A549 (cell line): ENCODE measurements around the gene MARK2. TPM values are rescaled to one million over a fixed set of nuclear protein-coding genes. Genes with fewer than 3 reads are reported as not detected.

Experiments used
- ATAC-seq, 2 experiments: fragments of 200-7000 bp in 1 of 2; fragments of >200 bp in 1 of 2; cut with Nextera tagmentation in 1 of 2; cut with Tn5 transposase in 1 of 2; 3 replicates each; pipeline versions ENCODE4 v1.8.0 to v1.9.1; 2018 to 2020; ENCODE audit warnings: mild to moderate bottlenecking in 1 of 2, moderate library complexity in 1 of 2
- CTCF ChIA-PET: fragments of 300-600 bp; sonication (Branson Sonifier 250); formaldehyde crosslinking; extraction: SDS; loops from one replicate; lab custom pipeline; 2021; ENCODE audit warnings: antibody characterized with exemption, inconsistent platforms; lab: Yijun Ruan, JAX
- POLR2A ChIA-PET: fragments of 350-600 bp; formaldehyde crosslinking; extraction: SDS; loops from one replicate; lab custom pipeline; 2021; ENCODE audit warnings: antibody characterized with exemption, inconsistent platforms; lab: Yijun Ruan, JAX
- DNase-seq, 2 experiments: peaks; one replicate each; pipeline versions ENCODE4 v3.0.0 to v3.0.0-alpha.2; 2011 to 2016; ENCODE audit warnings: low read depth in 1 of 2, low spot score in 1 of 2
- FAIRE-seq: peaks from 2 replicates; lab custom pipeline; 2011; peaks lifted over from hg19 to GRCh38; lab: Jason Lieb, UNC
- H3K27ac ChIP-seq, 2 experiments: fragments of >200 bp; sonication (Bioruptor Twin); formaldehyde crosslinking; 3 replicates each; pipeline ENCODE4 v1.5.1; 2016 to 2017
- H3K4me1 ChIP-seq: fragments of >200 bp; sonication (Bioruptor Twin); formaldehyde crosslinking; 3 replicates; pipeline ENCODE4 v1.6.1; 2016
- H3K4me2 ChIP-seq: fragments of >200 bp; sonication (Bioruptor Twin); formaldehyde crosslinking; 3 replicates; pipeline ENCODE4 v1.6.1; 2016
- H3K4me3 ChIP-seq: fragments of >200 bp; sonication (Bioruptor Twin); formaldehyde crosslinking; 3 replicates; pipeline ENCODE4 v1.5.1; 2016
- H3K9me3 ChIP-seq: fragments of >200 bp; sonication (Bioruptor Twin); formaldehyde crosslinking; 3 replicates; pipeline ENCODE4 v1.6.1; 2016
- BHLHE40 ChIP-seq: IDR thresholded peaks from 2 replicates; pipeline ENCODE4 v1.6.1; 2012; ENCODE audit warnings: low read depth, low read length, inconsistent platforms
- CBX2 ChIP-seq: fragments of 200-600 bp; sonication (generic); IDR thresholded peaks from 2 replicates; pipeline ENCODE4 v1.6.1; 2016; ENCODE audit warnings: low read depth, mild to moderate bottlenecking, borderline replicate concordance
- CEBPB ChIP-seq, 2 experiments: fragments of >200 bp in 1 of 2; sonication (Bioruptor Twin) in 1 of 2; formaldehyde crosslinking in 1 of 2; IDR thresholded peaks; 2 replicates each; pipeline ENCODE4 v1.6.1; 2012 to 2016
- CTCF ChIP-seq: fragments of >200 bp; sonication (Bioruptor Twin); formaldehyde crosslinking; IDR thresholded peaks from 3 replicates; pipeline ENCODE4 v1.5.1; 2016
- EHMT2 ChIP-seq: fragments of 200-600 bp; sonication (generic); IDR thresholded peaks from 2 replicates; pipeline ENCODE4 v1.6.1; 2016; ENCODE audit warnings: antibody characterized with exemption, low read depth, mild to moderate bottlenecking, moderate library complexity
- EP300 ChIP-seq, 2 experiments: fragments of >200 bp; sonication (Bioruptor Twin); formaldehyde crosslinking; IDR thresholded peaks; 2 replicates in 1 of 2; 3 replicates in 1 of 2; pipeline ENCODE4 v1.6.1; 2016 to 2017
- ESRRA ChIP-seq: fragments of 150-350 bp; IDR thresholded peaks from 2 replicates; pipeline ENCODE4 v1.6.1; 2014; ENCODE audit warnings: mild to moderate bottlenecking, low read length, borderline replicate concordance
- FOSB ChIP-seq: fragments of 250-450 bp; sonication (Bioruptor Pico); IDR thresholded peaks from 2 replicates; pipeline ENCODE4 v1.5.0; 2020; ENCODE audit warnings: mild to moderate bottlenecking, moderate library complexity
- FOSL2 ChIP-seq, 2 experiments: fragments of 450-650 bp in 1 of 2; fragments of >200 bp in 1 of 2; sonication (Bioruptor Twin) in 1 of 2; formaldehyde crosslinking; IDR thresholded peaks; 2 replicates each; pipeline versions ENCODE4 v1.5.0 to v1.6.1; 2016 to 2020; ENCODE audit warnings: mild to moderate bottlenecking in 1 of 2, moderate library complexity in 1 of 2
- HES2 ChIP-seq: fragments of >200 bp; sonication (Bioruptor Twin); formaldehyde crosslinking; IDR thresholded peaks from 2 replicates; pipeline ENCODE4 v1.6.1; 2016
- HMGXB4 ChIP-seq: fragments of 250-450 bp; sonication (Bioruptor Pico); IDR thresholded peaks from 2 replicates; pipeline ENCODE4 v1.5.0; 2021; ENCODE audit warnings: mild to moderate bottlenecking, moderate library complexity, borderline replicate concordance
- HOXA7 ChIP-seq: fragments of 250-450 bp; sonication (Bioruptor Pico); IDR thresholded peaks from 2 replicates; pipeline ENCODE4 v1.5.0; 2020; ENCODE audit warnings: mild to moderate bottlenecking, moderate library complexity
- JUNB ChIP-seq: fragments of >200 bp; sonication (Bioruptor Twin); formaldehyde crosslinking; IDR thresholded peaks from 2 replicates; pipeline ENCODE4 v1.6.1; 2016
- KDM5A ChIP-seq: fragments of 200-600 bp; sonication (generic); IDR thresholded peaks from 2 replicates; pipeline ENCODE4 v1.6.1; 2016; ENCODE audit warnings: antibody characterized with exemption, mild to moderate bottlenecking
- MAFK ChIP-seq: fragments of 450-650 bp; IDR thresholded peaks from 2 replicates; pipeline ENCODE4 v1.6.1; 2014; ENCODE audit not compliant: partially characterized antibody
- MAX ChIP-seq: IDR thresholded peaks from 2 replicates; pipeline ENCODE4 v1.6.1; 2012
- NFE2L2 ChIP-seq: fragments of 150-350 bp; conservative IDR thresholded peaks from 2 replicates; pipeline ENCODE4 v1.6.1; 2014; ENCODE audit warnings: low read length
- NR3C1 ChIP-seq: fragments of >200 bp; sonication (Bioruptor Twin); formaldehyde crosslinking; IDR thresholded peaks from 3 replicates; pipeline ENCODE4 v1.6.1; 2017
- POLR2AphosphoS2 ChIP-seq: conservative IDR thresholded peaks from 2 replicates; pipeline ENCODE4 v1.6.1; 2012; ENCODE audit warnings: low read length, improper control_type of control experiment, inconsistent platforms
- RAD21 ChIP-seq, 2 experiments: fragments of >200 bp in 1 of 2; sonication (Bioruptor Twin) in 1 of 2; formaldehyde crosslinking in 1 of 2; IDR thresholded peaks in 1 of 2; conservative IDR thresholded peaks in 1 of 2; 2 replicates in 1 of 2; 3 replicates in 1 of 2; pipeline ENCODE4 v1.6.1; 2012 to 2018; ENCODE audit warnings: inconsistent platforms in 1 of 2
- RARB ChIP-seq: fragments of 250-450 bp; sonication (Bioruptor Pico); IDR thresholded peaks from 2 replicates; pipeline ENCODE4 v1.8.0; 2021; ENCODE audit warnings: mild to moderate bottlenecking, moderate library complexity
- RCOR1 ChIP-seq: fragments of 150-350 bp; IDR thresholded peaks from 2 replicates; pipeline ENCODE4 v1.6.1; 2014; ENCODE audit warnings: antibody characterized with exemption, low read length, low read depth
- REST ChIP-seq: fragments of 200-600 bp; sonication (generic); IDR thresholded peaks from 2 replicates; pipeline ENCODE4 v1.6.1; 2016; ENCODE audit warnings: antibody characterized with exemption, mild to moderate bottlenecking, moderate library complexity
- TFCP2L1 ChIP-seq: fragments of 250-450 bp; sonication (Bioruptor Pico); IDR thresholded peaks from 2 replicates; pipeline ENCODE4 v1.5.0; 2021; ENCODE audit warnings: mild to moderate bottlenecking
- TP53 ChIP-seq: fragments of 250-450 bp; sonication (Bioruptor Pico); IDR thresholded peaks from 2 replicates; pipeline ENCODE4 v1.5.0; 2021; ENCODE audit warnings: mild to moderate bottlenecking, moderate library complexity
- ZFP36 ChIP-seq: fragments of 450-650 bp; IDR thresholded peaks from 2 replicates; pipeline ENCODE4 v1.6.1; 2014; ENCODE audit warnings: borderline replicate concordance; ENCODE audit not compliant: partially characterized antibody
- ZSCAN20 ChIP-seq: fragments of 250-450 bp; sonication (Bioruptor Pico); IDR thresholded peaks from 2 replicates; pipeline ENCODE4 v1.8.0; 2022; ENCODE audit warnings: mild to moderate bottlenecking, moderate library complexity
- WGBS: methylation state at CpG from one replicate; pipeline ENCODE4 v1.1.6; 2017; ENCODE audit errors: missing lambda C conversion rate; 5-methylcytosine and 5-hydroxymethylcytosine counted together
- polyA plus RNA-seq, 4 experiments: library from polyadenylated mRNA; depleted of rRNA in 3 of 4; stranded (reverse); fragments of >200 nt; fragmentation: RNase III in 1 of 4; extraction: RNeasy Plus Mini Kit Qiagen cat#74134 plus additional on column Dnase treatment in 1 of 4; gene quantifications; 2 replicates in 3 of 4; 3 replicates in 1 of 4; pipeline ENCODE4 v1.2.3, GENCODE V29; 2011 to 2017

MARK2 gene
- polyA plus RNA-seq, 2 of the 4 experiments (the other 2 are of a cell fraction), result 20.2 to 28.4 TPM

GRCh38 chr11:63845911-63846310 lies 7.0 kb downstream of the MARK2 start:
- peak overlapping the region; percentile 40; the same call in 2 of the 3 replicates for H3K4me2 ChIP-seq

GRCh38 chr11:63846897-63847296 lies 8.0 kb downstream of the MARK2 start:
- Histone ChIP-seq H3K27ac (no peak overlapping the region), H3K9me3 (no peaks in the 10 kb centered on the region), H3K4me3 (no peak overlapping the region), H3K4me1 (peaks cover 38% of the 10 kb centered on the region), H3K4me2 (no peak overlapping the region)
- ATAC-seq (no peak), FAIRE-seq (no peak), DNase-seq (no peak)
- ChIA-PET CTCF (interaction anchor here (5.6 kb wide), 1 partner anchor 9 kb away, joined by 40 read pairs; the partner anchor contains the start of gene MARK2), POLR2A (no interaction called here)
- TF ChIP-seq RAD21 (conservative IDR thresholded peaks at IDR 0.05 in 1 of 2, IDR thresholded peaks at IDR 0.05 in 1 of 2) (no peak), HES2 (no peak), NFE2L2 (no peak), POLR2AphosphoS2 (no peak), ZSCAN20 (no peak), RCOR1 (no peak), FOSB (CRISPR knock-in tag) (no peak)
- 97% methylated on average over 6 of the region's 6 CpGs for WGBS

More at GRCh38 chr11:63845911-63846310, 7.0 kb downstream of the MARK2 start:
- Histone ChIP-seq H3K4me3 (no peak overlapping the region), H3K9me3 (no peaks in the 10 kb centered on the region), H3K4me1 (peaks cover 41% of the 10 kb centered on the region), H3K27ac (peak overlapping the region; percentile 58 to 70; a peak in 4 of 6 replicates)
- TF ChIP-seq NR3C1 (no peak), JUNB (no peak), MAX (no peak), TFCP2L1 (CRISPR knock-in tag) (no peak), EHMT2 (no peak)
- WGBS, result 92% methylated on average over 7 of the region's 7 CpGs
- POLR2A ChIA-PET, result no interaction called here
- no peak for FAIRE-seq
- DNase-seq, result no peak
- CTCF ChIA-PET, result interaction anchor here (1.3 to 3.5 kb wide), 2 partner anchors 9 to 99 kb away, joined by 7 to 15 read pairs; no protein-coding TSS in a partner anchor
- no peak for ATAC-seq

- no peak overlapping the region; a peak in 1 of 6 replicates for H3K27ac ChIP-seq
- no peak for ATAC-seq
- TF ChIP-seq ZSCAN20 (no peak), ESRRA (no peak), FOSL2 (IDR thresholded peaks at IDR 0.05) (no peak), FOSL2 (CRISPR knock-in tag; IDR thresholded peaks at IDR 0.05) (no peak), EP300 (IDR thresholded peaks at IDR 0.05) (no peak), HOXA7 (no peak), HMGXB4 (CRISPR knock-in tag) (no peak), ZFP36 (no peak), CBX2 (no peak), MAX (no peak), KDM5A (no peak), CEBPB (IDR thresholded peaks at IDR 0.05) (no peak), RARB (CRISPR knock-in tag) (no peak), TP53 (no peak), MAFK (no peak), CTCF (no peak), BHLHE40 (no peak), FOSB (CRISPR knock-in tag) (no peak), REST (no peak)
Observed at GRCh38 chr11:63847363-63847762, 8.5 kb downstream of the MARK2 start.

More at GRCh38 chr11:63847363-63847762, 8.5 kb downstream of the MARK2 start:
- no peak for FAIRE-seq
- H3K4me2 ChIP-seq, result no peak overlapping the region
- ChIA-PET POLR2A (no interaction called here), CTCF (interaction anchor here (1.2 to 5.6 kb wide), 2 partner anchors 9 to 50 kb away, joined by 3 to 40 read pairs; partner anchors contain the start of gene MARK2)
- peaks cover 36% of the 10 kb centered on the region for H3K4me1 ChIP-seq
- WGBS, result 92% methylated on average over 3 of the region's 3 CpGs
- no peaks in the 10 kb centered on the region for H3K9me3 ChIP-seq
- no peak for DNase-seq
- no peak overlapping the region for H3K4me3 ChIP-seq
